Nephron progenitor cell (in vitro differentiated cells): Measurements from ENCODE around the gene WDR59.

Source experiments
- DNase-seq: peaks from one replicate; pipeline ENCODE4 v3.0.0; 2021
- H3K27ac Mint-ChIP-seq: 2 replicates; pipeline ENCODE4 v1.8.0; 2021; ENCODE audit warnings: mild to moderate bottlenecking, moderate library complexity, mixed read lengths
- H3K27me3 Mint-ChIP-seq: 2 replicates; pipeline ENCODE4 v1.8.0; 2021; ENCODE audit warnings: mild to moderate bottlenecking, low read depth, mixed read lengths; ENCODE audit not compliant: poor library complexity
- H3K36me3 Mint-ChIP-seq: 2 replicates; pipeline ENCODE4 v1.8.0; 2021; ENCODE audit warnings: low read depth, mixed read lengths
- H3K4me1 Mint-ChIP-seq: 2 replicates; pipeline ENCODE4 v1.8.0; 2021; ENCODE audit warnings: mixed read lengths
- H3K4me3 Mint-ChIP-seq: 2 replicates; pipeline ENCODE4 v1.8.0; 2021; ENCODE audit warnings: mild to moderate bottlenecking, moderate library complexity, mixed read lengths
- H3K9me3 Mint-ChIP-seq: 2 replicates; pipeline ENCODE4 v1.8.0; 2021; ENCODE audit warnings: mild to moderate bottlenecking, moderate library complexity, mixed read lengths
- CTCF ChIP-seq: fragments of 200-600 bp; sonication (generic); IDR thresholded peaks from 2 replicates; pipeline ENCODE4 v1.5.0; 2021; ENCODE audit warnings: antibody characterized with exemption

Gene WDR59

DNA sequence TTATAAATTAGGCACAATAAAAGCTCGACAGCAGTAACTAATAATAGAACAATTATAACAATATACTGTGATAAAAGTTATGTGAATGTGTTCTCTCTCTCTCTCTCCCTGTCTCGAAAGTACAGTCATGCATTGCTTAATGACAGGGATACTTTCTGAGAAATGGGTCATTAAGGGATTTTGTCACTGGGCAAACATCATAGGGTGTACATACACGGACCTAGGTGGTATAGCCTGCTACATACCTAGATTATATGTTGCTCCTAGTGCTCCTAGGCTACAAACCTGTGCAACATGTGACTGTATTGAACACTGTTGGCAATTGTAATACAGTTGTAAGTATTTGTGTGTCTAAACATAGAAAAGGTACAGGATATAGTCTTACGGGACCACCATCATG lies 20.8 kb upstream of the WDR59 start:
- no peak for TF ChIP-seq CTCF
- Mint-ChIP-seq H3K27ac (no peak overlapping the region), H3K9me3 (peaks cover 13% of the 10 kb centered on the region), H3K4me3 (no peak overlapping the region), H3K27me3 (peaks cover 9% of the 10 kb centered on the region), H3K4me1 (peaks cover 34% of the 10 kb centered on the region), H3K36me3 (peaks cover 51% of the 10 kb centered on the region)
- DNase-seq: no peak

GRCh38 chr16:75004460-75004859 lies 19.5 kb upstream of the WDR59 start:
- Mint-ChIP-seq H3K4me1 (peaks cover 42% of the 10 kb centered on the region), H3K27me3 (peaks cover 9% of the 10 kb centered on the region), H3K9me3 (peaks cover 11% of the 10 kb centered on the region), H3K4me3 (no peak overlapping the region), H3K36me3 (peaks cover 41% of the 10 kb centered on the region), H3K27ac (no peak overlapping the region)
- no peak for TF ChIP-seq CTCF
- no peak for DNase-seq

GRCh38 chr16:75003931-75004330 lies 19.0 kb upstream of the WDR59 start:
- TF ChIP-seq CTCF: no peak
- peaks cover 6% of the 10 kb centered on the region for H3K9me3 Mint-ChIP-seq
- H3K27me3 Mint-ChIP-seq: peaks cover 9% of the 10 kb centered on the region
- no peak for DNase-seq
- H3K36me3 Mint-ChIP-seq: peaks cover 36% of the 10 kb centered on the region
- H3K27ac Mint-ChIP-seq: peak overlapping the region; percentile 42
- peaks cover 42% of the 10 kb centered on the region for H3K4me1 Mint-ChIP-seq
- H3K4me3 Mint-ChIP-seq: no peak overlapping the region

GRCh38 chr16:75002474-75002873 lies 17.6 kb upstream of the WDR59 start:
- peaks cover 3% of the 10 kb centered on the region for H3K9me3 Mint-ChIP-seq
- H3K36me3 Mint-ChIP-seq: peaks cover 23% of the 10 kb centered on the region
- no peak for TF ChIP-seq CTCF
- peaks cover 9% of the 10 kb centered on the region for H3K27me3 Mint-ChIP-seq
- H3K4me3 Mint-ChIP-seq: no peak overlapping the region
- DNase-seq: no peak
- H3K4me1 Mint-ChIP-seq: peaks cover 48% of the 10 kb centered on the region
- peak overlapping the region; percentile 40 for H3K27ac Mint-ChIP-seq

- Mint-ChIP-seq H3K27ac (peak overlapping the region; percentile 52), H3K4me1 (peaks cover 48% of the 10 kb centered on the region), H3K36me3 (peaks cover 19% of the 10 kb centered on the region), H3K27me3 (peaks cover 12% of the 10 kb centered on the region), H3K9me3 (no peaks in the 10 kb centered on the region), H3K4me3 (peak overlapping the region; percentile 94)
- peak; percentile 38 for DNase-seq
- TF ChIP-seq CTCF: no peak
Measured at GRCh38 chr16:75000481-75001081, 15.7 kb upstream of the WDR59 start.
